Stimulated activated effector memory CD8-positive, alpha-beta T cell treated with anti-CD3 and anti-CD28 coated beads, Interleukin-12 subunit alpha, Interleukin-12 subunit beta, amount 100 ng/mL, for 72 hours (primary cell): ENCODE data around the gene CD300A.

Source experiments
- ATAC-seq: fragments of 150-1000 bp; cut with Tn5 transposase; 2 replicates; pipeline ENCODE4 v1.10.0; 2021
- DNase-seq, 2 donors: peaks; one replicate each; pipeline ENCODE4 v3.0.0; 2021 to 2022; ENCODE audit warnings: low spot score in 2 of 2
- H3K27ac Mint-ChIP-seq: one replicate; pipeline ENCODE4 v1.8.0; 2022; ENCODE audit warnings: mild to moderate bottlenecking, mixed read lengths
- H3K36me3 Mint-ChIP-seq: one replicate; pipeline ENCODE4 v1.8.0; 2022; ENCODE audit warnings: mild to moderate bottlenecking, mixed read lengths
- H3K4me1 Mint-ChIP-seq: one replicate; pipeline ENCODE4 v1.8.0; 2022; ENCODE audit warnings: mixed read lengths
- H3K4me3 Mint-ChIP-seq: one replicate; pipeline ENCODE4 v1.8.0; 2022; ENCODE audit warnings: mild to moderate bottlenecking, mixed read lengths
- H3K9me3 Mint-ChIP-seq: one replicate; pipeline ENCODE4 v1.8.0; 2022; ENCODE audit warnings: mixed read lengths

The CD300A gene

DNA sequence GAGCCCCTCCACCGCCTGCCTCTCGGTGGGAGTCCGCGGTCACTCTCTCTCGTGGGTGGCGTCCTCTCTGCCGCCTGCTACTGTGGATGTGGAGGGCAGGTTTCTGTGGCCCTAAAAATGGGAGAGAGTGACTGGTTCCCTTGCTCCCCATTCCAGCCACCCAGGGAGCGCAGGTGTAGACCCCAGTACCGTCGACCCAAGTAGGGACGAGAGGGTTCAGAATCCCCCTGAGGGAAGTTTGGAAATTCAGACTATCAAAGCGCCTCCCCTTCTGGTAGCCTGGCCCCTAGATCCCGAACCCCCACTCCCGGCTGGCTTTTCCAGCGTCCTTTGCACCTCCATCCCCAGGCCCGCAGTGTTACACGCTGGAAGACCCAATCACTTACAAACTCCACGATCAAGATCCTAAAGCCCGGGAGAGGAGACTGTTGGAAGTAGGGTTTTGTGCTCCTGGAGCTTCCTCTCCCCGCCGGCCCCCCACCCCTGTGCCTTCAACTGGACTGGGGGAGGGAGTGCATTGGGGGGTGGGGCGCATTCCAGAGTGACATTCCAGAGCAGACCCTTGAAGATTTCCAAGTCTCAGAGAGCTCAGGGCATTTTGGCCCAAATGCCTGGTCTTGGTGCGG, 33.6 kb upstream of the CD300A start:
- Mint-ChIP-seq H3K4me3 (peak overlapping the region; percentile 64), H3K36me3 (no peaks in the 10 kb centered on the region), H3K9me3 (peaks cover under 1% of the 10 kb centered on the region), H3K4me1 (peaks cover 9% of the 10 kb centered on the region), H3K27ac (no peak overlapping the region)
- DNase-seq: no peak
- no peak for ATAC-seq

DNA sequence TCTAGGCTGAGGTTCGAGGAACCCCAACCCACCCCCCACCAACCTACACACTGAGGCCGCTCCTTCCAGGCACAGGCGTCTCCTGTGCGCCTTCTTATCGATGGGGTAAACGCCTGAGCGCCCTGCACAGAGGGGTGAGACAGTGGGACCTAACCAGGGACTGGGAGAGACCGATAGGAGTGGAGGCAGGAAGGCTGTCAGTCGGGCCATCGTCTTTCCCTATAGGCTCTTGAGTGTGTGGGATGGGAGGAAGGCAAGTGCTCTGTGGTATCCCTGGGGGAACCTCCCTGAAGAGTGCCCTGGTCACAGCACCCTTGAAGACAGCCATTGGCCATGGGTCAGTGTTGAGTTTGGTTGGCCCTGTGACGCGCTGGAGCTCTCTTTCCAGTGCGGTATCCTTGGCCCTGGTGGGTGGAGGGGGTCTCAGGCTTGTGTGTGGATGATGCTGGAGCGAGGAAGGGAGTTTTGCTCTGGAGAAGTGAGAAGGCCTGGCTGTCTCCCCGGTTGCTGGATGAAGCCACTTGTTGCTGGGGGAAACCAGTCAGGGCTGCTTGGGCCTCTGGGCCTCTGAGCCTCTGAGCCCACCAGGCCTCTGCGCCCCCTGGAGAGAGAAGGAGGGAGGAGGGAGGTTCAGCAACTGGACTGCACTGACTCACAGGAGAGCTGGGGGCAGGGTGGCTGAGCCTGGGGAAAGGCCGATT, 32.9 kb upstream of the CD300A start:
- no peaks in the 10 kb centered on the region for H3K36me3 Mint-ChIP-seq
- ATAC-seq: no peak

DNA sequence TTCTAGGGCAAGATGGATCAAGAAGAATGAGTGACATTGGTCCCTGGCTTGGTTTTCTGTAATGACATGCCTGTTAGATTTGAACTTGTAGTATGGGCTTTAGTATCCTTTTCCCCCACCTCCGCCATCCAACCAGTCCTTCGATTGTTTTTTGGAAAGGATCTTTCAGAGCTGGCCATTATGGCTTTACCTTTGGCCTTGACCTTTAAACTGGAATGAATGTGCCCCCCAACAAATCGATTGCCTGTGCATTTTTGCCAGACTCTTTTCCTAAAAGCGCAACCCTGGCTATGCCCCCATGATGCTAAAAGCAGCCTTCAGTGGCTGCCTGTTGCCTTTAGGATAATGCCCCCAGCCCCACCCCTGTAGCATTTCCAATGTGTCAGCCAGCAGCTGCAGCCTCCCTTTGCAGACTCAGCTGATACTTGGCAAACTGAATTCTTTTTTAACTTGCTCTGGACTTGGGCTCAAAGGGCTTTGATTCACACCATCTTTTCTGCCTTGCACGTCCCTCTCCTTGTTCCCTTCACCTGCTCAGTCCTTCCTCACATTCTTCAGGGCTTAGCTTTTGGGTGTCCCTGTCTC, 30.6 kb upstream of the CD300A start:
- Mint-ChIP-seq H3K4me1 (peaks cover 14% of the 10 kb centered on the region), H3K36me3 (no peaks in the 10 kb centered on the region), H3K27ac (no peak overlapping the region), H3K9me3 (peaks cover 2% of the 10 kb centered on the region), H3K4me3 (no peak overlapping the region)
- DNase-seq (no peak), ATAC-seq (no peak)

More for the DNA sequence above, 32.9 kb upstream of the CD300A start:
- Mint-ChIP-seq H3K9me3 (peaks cover 2% of the 10 kb centered on the region), H3K27ac (no peak overlapping the region), H3K4me1 (peaks cover 9% of the 10 kb centered on the region), H3K4me3 (peak overlapping the region; percentile 64)
- no peak for DNase-seq

DNA sequence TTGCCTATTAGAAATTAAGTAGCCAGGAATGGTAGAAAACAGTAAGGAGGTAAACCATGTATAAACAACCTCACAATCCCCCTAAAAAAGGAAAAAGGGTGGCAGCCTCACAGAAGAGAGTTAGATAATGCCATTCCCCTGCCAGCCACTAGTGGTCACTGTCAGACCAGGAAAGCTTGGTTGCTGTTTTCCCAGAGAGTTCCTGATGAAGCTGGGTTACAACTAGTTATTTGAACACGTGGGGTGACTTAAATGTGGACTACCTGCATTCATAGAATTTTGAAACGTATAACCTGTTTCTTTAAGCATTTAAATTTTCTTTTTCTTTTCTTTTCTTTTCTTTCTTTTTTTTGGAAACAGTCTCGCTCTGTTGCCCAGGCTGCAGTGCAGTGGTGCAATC, 28.7 kb upstream of the CD300A start:
- H3K27ac Mint-ChIP-seq: no peak overlapping the region
- H3K4me3 Mint-ChIP-seq: no peak overlapping the region
- H3K4me1 Mint-ChIP-seq: peaks cover 10% of the 10 kb centered on the region
- no peak for DNase-seq
- peaks cover 2% of the 10 kb centered on the region for H3K9me3 Mint-ChIP-seq
- no peak for ATAC-seq
- H3K36me3 Mint-ChIP-seq: no peaks in the 10 kb centered on the region

DNA sequence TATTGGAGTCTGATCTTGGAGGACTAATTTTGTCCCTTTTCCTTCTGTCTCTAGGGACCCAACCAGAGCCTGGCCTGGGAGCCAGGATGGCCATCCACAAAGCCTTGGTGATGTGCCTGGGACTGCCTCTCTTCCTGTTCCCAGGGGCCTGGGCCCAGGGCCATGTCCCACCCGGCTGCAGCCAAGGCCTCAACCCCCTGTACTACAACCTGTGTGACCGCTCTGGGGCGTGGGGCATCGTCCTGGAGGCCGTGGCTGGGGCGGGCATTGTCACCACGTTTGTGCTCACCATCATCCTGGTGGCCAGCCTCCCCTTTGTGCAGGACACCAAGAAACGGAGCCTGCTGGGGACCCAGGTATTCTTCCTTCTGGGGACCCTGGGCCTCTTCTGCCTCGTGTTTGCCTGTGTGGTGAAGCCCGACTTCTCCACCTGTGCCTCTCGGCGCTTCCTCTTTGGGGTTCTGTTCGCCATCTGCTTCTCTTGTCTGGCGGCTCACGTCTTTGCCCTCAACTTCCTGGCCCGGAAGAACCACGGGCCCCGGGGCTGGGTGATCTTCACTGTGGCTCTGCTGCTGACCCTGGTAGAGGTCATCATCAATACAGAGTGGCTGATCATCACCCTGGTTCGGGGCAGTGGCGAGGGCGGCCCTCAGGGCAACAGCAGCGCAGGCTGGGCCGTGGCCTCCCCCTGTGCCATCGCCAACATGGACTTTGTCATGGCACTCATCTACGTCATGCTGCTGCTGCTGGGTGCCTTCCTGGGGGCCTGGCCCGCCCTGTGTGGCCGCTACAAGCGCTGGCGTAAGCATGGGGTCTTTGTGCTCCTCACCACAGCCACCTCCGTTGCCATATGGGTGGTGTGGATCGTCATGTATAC, 26.5 kb upstream of the CD300A start:
- ATAC-seq: no peak
- no peak for DNase-seq
- peaks cover 2% of the 10 kb centered on the region for H3K9me3 Mint-ChIP-seq
- peaks cover 12% of the 10 kb centered on the region for H3K4me1 Mint-ChIP-seq
- no peak overlapping the region for H3K4me3 Mint-ChIP-seq
- no peaks in the 10 kb centered on the region for H3K36me3 Mint-ChIP-seq
- peak overlapping the region; percentile 23 for H3K27ac Mint-ChIP-seq

DNA sequence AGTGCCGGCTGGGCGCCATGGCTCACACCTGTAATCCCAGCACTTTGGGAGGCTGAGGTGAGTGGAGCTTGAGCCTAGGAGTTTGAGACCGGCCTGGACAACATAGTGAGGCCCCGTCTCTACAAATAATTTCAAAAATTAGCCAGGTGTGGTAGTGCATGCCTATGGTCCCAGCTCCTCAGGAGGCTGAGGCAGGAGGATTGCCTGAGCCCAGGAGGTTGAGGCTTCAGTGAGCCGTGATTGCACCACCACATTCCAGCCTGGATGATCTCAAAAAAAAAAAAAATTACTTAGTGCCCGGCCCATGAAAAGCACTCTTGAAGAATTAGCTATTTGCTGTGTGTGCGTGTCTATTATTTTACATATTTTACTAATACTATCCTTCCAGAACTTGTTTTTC, 24.9 kb upstream of the CD300A start:
- H3K36me3 Mint-ChIP-seq: no peaks in the 10 kb centered on the region
- peaks cover 2% of the 10 kb centered on the region for H3K9me3 Mint-ChIP-seq
- no peak overlapping the region for H3K4me3 Mint-ChIP-seq

DNA sequence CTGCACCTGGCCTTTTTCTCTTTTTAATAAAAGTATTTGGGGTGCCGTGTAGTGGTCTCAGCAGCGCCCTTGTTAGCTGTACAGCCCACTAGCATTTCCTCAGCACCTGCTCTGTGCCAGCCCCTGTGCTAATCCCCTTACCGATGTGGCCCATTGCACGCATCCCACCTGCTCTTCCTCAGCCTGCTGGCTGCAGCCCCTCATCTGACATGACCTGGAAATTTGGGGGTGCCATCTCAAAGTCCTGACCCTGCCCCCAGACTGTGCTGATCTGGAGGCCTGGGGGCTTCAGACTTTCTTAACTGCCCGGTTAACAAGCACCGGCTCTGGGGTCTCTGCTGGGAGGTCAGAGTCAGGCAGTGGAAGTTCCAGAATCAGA, 24.2 kb upstream of the CD300A start:
- no peak for ATAC-seq
- no peaks in the 10 kb centered on the region for H3K36me3 Mint-ChIP-seq
- peaks cover 12% of the 10 kb centered on the region for H3K4me1 Mint-ChIP-seq
- H3K27ac Mint-ChIP-seq: no peak overlapping the region
- no peak for DNase-seq
- H3K9me3 Mint-ChIP-seq: peaks cover 2% of the 10 kb centered on the region
- H3K4me3 Mint-ChIP-seq: no peak overlapping the region

More for the DNA sequence above, 24.9 kb upstream of the CD300A start:
- no peak overlapping the region for H3K27ac Mint-ChIP-seq
- peaks cover 12% of the 10 kb centered on the region for H3K4me1 Mint-ChIP-seq
- DNase-seq (no peak), ATAC-seq (no peak)

DNA sequence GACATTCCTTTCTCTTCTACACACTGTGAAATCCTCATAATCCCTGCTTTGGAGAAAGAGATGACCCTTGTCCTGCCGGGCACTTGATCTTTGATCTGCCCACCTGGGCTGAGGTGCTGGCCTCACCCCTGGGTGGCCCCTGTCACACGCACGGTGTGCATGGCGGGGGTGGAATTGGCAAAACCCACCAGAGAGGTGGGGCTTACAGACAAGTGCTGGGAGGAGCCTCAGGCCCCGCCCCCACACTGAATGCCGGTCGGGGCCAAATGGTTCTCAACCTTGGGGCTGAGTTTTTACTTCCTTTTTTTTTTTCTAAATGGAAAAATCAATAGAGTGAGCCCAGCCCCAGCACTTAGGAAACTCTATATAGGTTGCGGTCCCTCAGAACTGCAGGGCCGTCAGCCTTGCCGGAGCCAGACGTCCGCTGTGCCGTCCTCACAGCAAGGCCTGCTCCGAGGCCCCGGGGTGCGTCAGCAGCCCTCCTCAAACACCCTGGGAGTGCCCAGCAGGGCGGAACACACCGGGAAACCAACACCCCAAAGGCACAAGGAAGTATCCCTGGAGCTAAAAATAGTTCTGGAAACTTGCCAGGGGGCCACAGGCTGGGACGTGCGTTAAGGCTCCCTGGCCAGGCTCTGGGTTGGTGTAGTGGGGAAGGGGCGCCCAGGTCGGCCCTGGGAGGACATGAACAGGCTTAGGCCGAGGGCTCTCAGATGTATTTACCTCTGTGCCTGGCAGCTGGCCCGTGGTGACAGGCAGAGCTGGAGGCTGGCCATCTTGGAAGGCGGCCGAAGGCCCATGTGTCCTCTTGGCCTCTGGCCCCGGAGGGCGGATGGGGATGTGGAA, 23.5 kb upstream of the CD300A start:
- ATAC-seq (peak; percentile 55), DNase-seq (no peak)
- H3K4me3 Mint-ChIP-seq: peak overlapping the region; percentile 13
- peaks cover 1% of the 10 kb centered on the region for H3K9me3 Mint-ChIP-seq
- H3K36me3 Mint-ChIP-seq: no peaks in the 10 kb centered on the region
- no peak overlapping the region for H3K27ac Mint-ChIP-seq
- peaks cover 12% of the 10 kb centered on the region for H3K4me1 Mint-ChIP-seq

DNA sequence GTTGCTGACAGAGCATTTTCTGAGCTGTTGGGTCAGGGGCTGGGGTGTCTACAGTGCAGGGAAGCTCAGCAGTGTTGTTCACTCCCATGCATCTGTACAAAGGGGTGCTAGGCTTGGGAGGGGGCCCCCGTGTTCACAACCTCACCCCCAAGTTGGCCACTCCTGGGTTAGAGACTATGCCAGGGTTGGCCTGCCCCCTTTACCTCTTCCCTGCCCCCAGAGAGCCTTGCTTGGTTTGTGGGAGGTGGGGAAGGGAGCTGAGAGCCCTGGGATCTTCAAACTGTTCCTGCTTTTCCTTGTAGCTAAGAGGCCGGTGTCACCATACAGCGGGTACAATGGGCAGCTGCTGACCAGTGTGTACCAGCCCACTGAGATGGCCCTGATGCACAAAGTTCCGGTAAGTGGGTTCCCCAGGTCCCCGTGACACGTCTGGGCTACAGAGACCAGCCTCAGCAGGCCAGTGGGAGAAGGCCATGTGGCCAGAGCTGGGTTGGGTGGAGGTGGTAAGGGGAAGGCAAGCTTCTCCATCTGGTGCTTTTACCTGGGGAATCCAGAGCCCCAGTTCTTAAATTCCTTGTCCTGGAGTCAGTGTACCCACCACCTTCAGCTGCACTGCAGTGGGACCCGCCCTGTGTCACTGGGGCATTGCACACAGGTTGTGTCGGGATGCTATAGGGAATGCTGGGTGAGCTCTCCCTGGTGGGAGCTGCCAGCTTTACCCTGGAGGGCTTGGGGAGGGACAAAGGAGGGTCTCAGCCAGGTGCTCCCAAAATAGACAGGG, 22.7 kb upstream of the CD300A start:
- ATAC-seq (no peak), DNase-seq (no peak)
- Mint-ChIP-seq H3K27ac (no peak overlapping the region), H3K4me3 (no peak overlapping the region), H3K9me3 (no peaks in the 10 kb centered on the region), H3K36me3 (no peaks in the 10 kb centered on the region), H3K4me1 (peaks cover 12% of the 10 kb centered on the region)

DNA sequence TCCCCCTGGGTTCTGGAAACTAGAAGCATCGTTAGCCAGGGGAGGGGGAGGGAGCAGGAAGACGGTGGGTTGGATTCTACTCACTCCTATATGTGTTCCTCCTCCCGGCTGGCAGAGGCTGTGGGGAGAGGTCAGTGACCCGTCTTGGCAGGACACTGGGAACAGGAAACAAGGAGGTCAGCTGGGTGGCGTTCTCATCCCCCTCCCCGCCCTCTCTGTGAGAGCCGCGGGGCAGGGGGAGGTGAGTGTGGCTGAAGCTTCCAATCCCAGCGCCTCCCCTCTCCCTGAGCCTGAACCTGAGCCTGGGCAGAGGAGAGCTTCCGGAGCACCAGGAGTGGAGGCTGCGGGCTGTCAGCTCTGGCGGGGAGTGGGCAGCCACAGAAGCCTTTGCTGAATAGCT, 22.0 kb upstream of the CD300A start:
- Mint-ChIP-seq H3K4me3 (no peak overlapping the region), H3K36me3 (no peaks in the 10 kb centered on the region), H3K9me3 (no peaks in the 10 kb centered on the region), H3K27ac (no peak overlapping the region), H3K4me1 (peaks cover 12% of the 10 kb centered on the region)
- DNase-seq (no peak), ATAC-seq (no peak)

DNA sequence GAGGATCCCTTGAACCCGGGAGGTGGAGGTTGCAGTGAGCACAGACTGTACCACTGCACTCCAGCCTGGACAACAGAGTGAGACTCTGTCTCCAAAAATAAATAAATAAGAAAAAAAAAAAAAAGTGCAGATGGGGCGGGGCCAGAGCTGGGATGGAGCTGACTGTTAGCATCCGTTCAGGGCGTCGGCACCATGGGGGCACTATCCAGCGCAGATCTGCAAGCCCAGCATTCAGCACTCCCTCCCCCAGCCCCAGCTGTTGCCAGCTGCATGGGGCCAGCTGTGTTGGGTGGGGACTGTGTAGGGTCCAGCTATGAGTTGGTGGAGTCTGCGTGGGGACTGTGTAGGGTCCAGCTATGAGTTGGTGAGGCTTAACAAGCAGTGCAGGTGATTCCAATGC, 21.3 kb upstream of the CD300A start:
- H3K9me3 Mint-ChIP-seq: no peaks in the 10 kb centered on the region
- DNase-seq (no peak), ATAC-seq (no peak)
- no peaks in the 10 kb centered on the region for H3K36me3 Mint-ChIP-seq
- no peak overlapping the region for H3K4me3 Mint-ChIP-seq
- no peak overlapping the region for H3K27ac Mint-ChIP-seq
- H3K4me1 Mint-ChIP-seq: peaks cover 8% of the 10 kb centered on the region

DNA sequence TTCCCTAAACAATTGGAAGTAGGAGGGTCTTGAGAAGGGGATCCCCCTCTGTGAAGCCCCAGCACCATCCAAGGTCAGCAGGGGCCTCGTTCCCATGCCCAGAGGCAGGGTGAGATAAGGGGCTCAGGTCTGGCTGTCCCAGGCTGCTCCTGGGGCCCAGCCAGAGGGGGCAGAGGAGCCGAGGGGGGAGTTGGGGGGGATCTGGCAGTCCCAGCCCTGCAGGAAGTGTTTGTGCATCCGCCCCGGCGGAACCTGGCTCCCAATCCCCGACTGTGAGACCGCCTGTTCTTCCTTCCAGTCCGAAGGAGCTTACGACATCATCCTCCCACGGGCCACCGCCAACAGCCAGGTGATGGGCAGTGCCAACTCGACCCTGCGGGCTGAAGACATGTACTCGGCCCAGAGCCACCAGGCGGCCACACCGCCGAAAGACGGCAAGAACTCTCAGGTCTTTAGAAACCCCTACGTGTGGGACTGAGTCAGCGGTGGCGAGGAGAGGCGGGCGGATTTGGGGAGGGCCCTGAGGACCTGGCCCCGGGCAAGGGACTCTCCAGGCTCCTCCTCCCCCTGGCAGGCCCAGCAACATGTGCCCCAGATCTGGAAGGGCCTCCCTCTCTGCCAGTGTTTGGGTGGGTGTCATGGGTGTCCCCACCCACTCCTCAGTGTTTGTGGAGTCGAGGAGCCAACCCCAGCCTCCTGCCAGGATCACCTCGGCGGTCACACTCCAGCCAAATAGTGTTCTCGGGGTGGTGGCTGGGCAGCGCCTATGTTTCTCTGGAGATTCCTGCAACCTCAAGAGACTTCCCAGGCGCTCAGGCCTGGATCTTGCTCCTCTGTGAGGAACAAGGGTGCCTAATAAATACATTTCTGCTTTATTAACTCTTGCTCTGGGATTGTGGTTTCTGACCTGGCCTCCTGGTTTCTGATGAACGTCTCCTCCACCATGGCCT, 19.6 kb upstream of the CD300A start:
- Mint-ChIP-seq H3K4me1 (peaks cover 7% of the 10 kb centered on the region), H3K36me3 (no peaks in the 10 kb centered on the region), H3K4me3 (peak overlapping the region; percentile 23), H3K27ac (no peak overlapping the region), H3K9me3 (no peaks in the 10 kb centered on the region)
- DNase-seq: no peak
- ATAC-seq: peak; percentile 74

DNA sequence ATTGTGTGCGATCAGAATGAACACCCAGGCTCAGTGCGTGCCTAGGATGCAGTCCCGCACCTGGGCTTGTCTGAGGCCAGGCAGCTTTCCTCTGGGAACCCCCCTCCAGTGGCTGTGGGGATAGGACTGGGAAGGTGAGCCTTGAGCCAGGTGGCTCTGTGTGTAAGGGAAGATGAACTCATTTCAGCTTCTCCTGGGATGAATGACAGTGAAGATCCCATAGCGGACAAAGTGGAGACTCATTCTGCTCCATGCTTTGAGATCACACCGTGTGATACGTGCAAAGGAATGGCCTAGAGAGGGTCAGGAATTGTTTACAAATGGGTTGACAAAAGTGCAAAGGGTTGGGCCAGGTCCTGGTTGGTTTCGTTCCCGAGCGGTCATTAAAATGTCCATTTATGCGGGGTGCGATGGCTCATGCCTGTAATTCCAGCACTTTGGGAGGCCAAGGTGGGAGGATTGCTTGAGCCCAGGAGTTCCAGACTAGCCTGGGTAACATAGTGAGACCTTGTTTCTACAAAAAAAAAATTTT, 18.7 kb upstream of the CD300A start:
- no peak for ATAC-seq
- no peak overlapping the region for H3K4me3 Mint-ChIP-seq

More for the DNA sequence above, 18.7 kb upstream of the CD300A start:
- Mint-ChIP-seq H3K4me1 (peaks cover 11% of the 10 kb centered on the region), H3K27ac (no peak overlapping the region), H3K36me3 (no peaks in the 10 kb centered on the region), H3K9me3 (no peaks in the 10 kb centered on the region)
- no peak for DNase-seq
